SK-N-MC (cell line): ENCODE data around the gene LRFN4.

Experiments
- EZH2 ChIP-seq: fragments of 200-600 bp; sonication (generic); IDR thresholded peaks from one replicate; pipeline ENCODE4 v1.6.1; 2017; ENCODE audit warnings: antibody characterized with exemption
- POLR2AphosphoS5 ChIP-seq: IDR thresholded peaks from 2 replicates; pipeline ENCODE4 v1.6.1; 2012; ENCODE audit warnings: mild to moderate bottlenecking, low read depth, low read length, borderline replicate concordance

DNA sequence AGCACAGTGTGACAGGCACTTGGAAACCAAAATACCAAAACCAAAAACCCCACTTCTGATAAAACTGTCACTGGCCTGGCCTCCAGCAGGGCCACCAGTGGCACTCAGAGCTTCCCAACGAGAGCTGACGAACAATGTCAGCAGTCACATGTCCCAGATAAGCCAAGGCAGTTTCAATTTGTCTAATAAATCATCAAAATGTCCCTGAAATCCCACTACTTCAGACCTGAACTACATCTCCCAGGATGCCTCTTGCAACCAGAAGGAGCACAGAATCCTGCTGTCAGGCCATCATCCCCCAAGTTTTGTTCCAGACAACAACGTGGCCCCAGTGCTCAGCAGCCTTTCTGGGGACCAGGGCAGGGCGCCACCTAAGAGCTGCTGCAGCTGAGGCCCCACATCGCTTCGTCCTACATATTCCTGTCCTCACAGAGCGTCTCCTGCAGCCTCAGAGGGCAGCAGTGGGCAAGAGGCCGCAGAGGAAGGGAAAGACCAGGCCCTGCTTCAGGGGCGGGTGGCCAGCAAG is 25.1 kb downstream of the LRFN4 start:
- no peak for TF ChIP-seq EZH2
- TF ChIP-seq POLR2AphosphoS5, result no peak
